ENCODE measurements around the gene CCDC149. TPM values are rescaled to one million over a fixed set of nuclear protein-coding genes. Genes with fewer than 3 reads are reported as not detected.

The CCDC149 gene
- total RNA-seq, 2 experiments from 2014 or later: not detected

GRCh38 chr4:24831637-24832036, 81.2 kb downstream of the CCDC149 start:
- Histone ChIP-seq H3K27ac (ENCODE audit: low read depth, low read length, poor library complexity, severe bottlenecking) (no peak overlapping the region), H4K20me1 (ENCODE audit: insufficient read depth, low read length) (no peaks in the 10 kb centered on the region), H3K9me2 (ENCODE audit: insufficient read depth, low read length) (no peaks in the 10 kb centered on the region), H3K4me2 (ENCODE audit: low read length) (no peak overlapping the region), H3K36me3 (ENCODE audit: insufficient read depth, low read length) (no peaks in the 10 kb centered on the region), H3K9me3 (ENCODE audit: low read length) (no peaks in the 10 kb centered on the region), H3K4me1 (ENCODE audit: insufficient read depth, low read length, poor library complexity, severe bottlenecking) (no peaks in the 10 kb centered on the region), H3K4me3 (ENCODE audit: low read depth, low read length, poor library complexity, severe bottlenecking) (no peak overlapping the region), H2AFZ (ENCODE audit: low read length) (no peak overlapping the region), H3K79me2 (ENCODE audit: insufficient read depth, low read depth, low read length) (no peaks in the 10 kb centered on the region)
- intact Hi-C loops (cut with micrococcal nuclease; ENCODE audit: unreplicated experiment): no loop called here
- BruUV-seq (replicated peaks): no TSS peak
- no peak for TF ChIP-seq EZH2phosphoT487 (IDR thresholded peaks at IDR 0.05; ENCODE audit: borderline replicate concordance, low read depth, low read length)
- TF ChIP-seq CTCF (conservative IDR thresholded peaks at IDR 0.05; ENCODE audit: low read length): no peak
- DNase-seq (ENCODE audit: low spot score): no peak
- ChIA-PET CTCF (ENCODE audit: unreplicated experiment) (no interaction called here), POLR2A (no interaction called here)

GRCh38 chr4:24824720-24825119, 88.1 kb downstream of the CCDC149 start:
- H3K9me3 ChIP-seq (ENCODE audit: low read length): no peaks in the 10 kb centered on the region
- CTCF ChIA-PET (ENCODE audit: unreplicated experiment): no interaction called here
- no peak overlapping the region for H3K4me2 ChIP-seq (ENCODE audit: low read length)
- no peaks in the 10 kb centered on the region for H4K20me1 ChIP-seq (ENCODE audit: insufficient read depth, low read length)
- H3K79me2 ChIP-seq (ENCODE audit: insufficient read depth, low read depth, low read length): no peaks in the 10 kb centered on the region
- H3K9me2 ChIP-seq (ENCODE audit: insufficient read depth, low read length): no peaks in the 10 kb centered on the region
- H3K36me3 ChIP-seq (ENCODE audit: insufficient read depth, low read length): no peaks in the 10 kb centered on the region
- H3K27ac ChIP-seq (ENCODE audit: low read depth, low read length, poor library complexity, severe bottlenecking): no peak overlapping the region
- intact Hi-C loops (cut with micrococcal nuclease; ENCODE audit: unreplicated experiment): no loop called here
- TF ChIP-seq CTCF (conservative IDR thresholded peaks at IDR 0.05; ENCODE audit: low read length) (no peak), EZH2phosphoT487 (IDR thresholded peaks at IDR 0.05; ENCODE audit: borderline replicate concordance, low read depth, low read length) (no peak)
- POLR2A ChIA-PET: no interaction called here
- DNase-seq (ENCODE audit: low spot score): no peak
- H3K4me3 ChIP-seq (ENCODE audit: low read depth, low read length, poor library complexity, severe bottlenecking): no peak overlapping the region
- no TSS peak for BruUV-seq (replicated peaks)
- H2AFZ ChIP-seq (ENCODE audit: low read length): no peak overlapping the region
- no peaks in the 10 kb centered on the region for H3K4me1 ChIP-seq (ENCODE audit: insufficient read depth, low read length, poor library complexity, severe bottlenecking)

GRCh38 chr4:24820541-24820940, 92.3 kb downstream of the CCDC149 start:
- H3K36me3 ChIP-seq (ENCODE audit: insufficient read depth, low read length): no peaks in the 10 kb centered on the region
- no peaks in the 10 kb centered on the region for H3K4me1 ChIP-seq (ENCODE audit: insufficient read depth, low read length, poor library complexity, severe bottlenecking)
- H3K27ac ChIP-seq (ENCODE audit: low read depth, low read length, poor library complexity, severe bottlenecking): no peak overlapping the region
- no peaks in the 10 kb centered on the region for H4K20me1 ChIP-seq (ENCODE audit: insufficient read depth, low read length)
- H3K79me2 ChIP-seq (ENCODE audit: insufficient read depth, low read depth, low read length): no peaks in the 10 kb centered on the region
- POLR2A ChIA-PET: interaction anchor here (0.6 kb wide), 2 partner anchors 59 to 1111 kb away, joined by 3 read pairs; no protein-coding TSS in a partner anchor
- CTCF ChIA-PET (ENCODE audit: unreplicated experiment): no interaction called here
- no peak for DNase-seq (ENCODE audit: low spot score)
- intact Hi-C loops (cut with micrococcal nuclease; ENCODE audit: unreplicated experiment): no loop called here
- no TSS peak for BruUV-seq (replicated peaks)
- no peak for TF ChIP-seq EZH2phosphoT487 (IDR thresholded peaks at IDR 0.05; ENCODE audit: borderline replicate concordance, low read depth, low read length)
- H3K4me2 ChIP-seq (ENCODE audit: low read length): no peak overlapping the region
- H3K4me3 ChIP-seq (ENCODE audit: low read depth, low read length, poor library complexity, severe bottlenecking): no peak overlapping the region
- H3K9me3 ChIP-seq (ENCODE audit: low read length): no peaks in the 10 kb centered on the region
- no peaks in the 10 kb centered on the region for H3K9me2 ChIP-seq (ENCODE audit: insufficient read depth, low read length)
- no peak overlapping the region for H2AFZ ChIP-seq (ENCODE audit: low read length)
